ENCODE results near the gene ROPN1L.

DNA sequence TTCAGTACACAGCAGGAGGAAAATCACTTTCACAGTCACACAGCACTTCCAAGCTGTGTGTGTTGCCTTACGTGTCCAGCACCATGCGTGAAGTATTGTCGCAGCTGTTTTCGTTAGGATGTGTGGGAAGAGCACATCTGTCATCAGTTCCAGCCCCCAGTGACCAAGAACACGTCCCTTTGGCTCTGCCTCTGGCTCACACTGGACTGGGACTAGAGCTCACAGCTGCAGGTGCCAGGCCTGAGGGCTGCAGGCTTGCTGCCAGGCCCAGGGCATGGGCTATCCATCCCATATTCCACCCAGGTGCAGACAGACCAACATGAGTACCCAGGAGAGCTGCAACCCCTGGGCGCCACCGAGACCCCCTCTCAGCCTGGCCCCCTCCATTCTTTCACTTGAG, 61.6 kb downstream of the ROPN1L start:
- TF ChIP-seq, protein P1, sequence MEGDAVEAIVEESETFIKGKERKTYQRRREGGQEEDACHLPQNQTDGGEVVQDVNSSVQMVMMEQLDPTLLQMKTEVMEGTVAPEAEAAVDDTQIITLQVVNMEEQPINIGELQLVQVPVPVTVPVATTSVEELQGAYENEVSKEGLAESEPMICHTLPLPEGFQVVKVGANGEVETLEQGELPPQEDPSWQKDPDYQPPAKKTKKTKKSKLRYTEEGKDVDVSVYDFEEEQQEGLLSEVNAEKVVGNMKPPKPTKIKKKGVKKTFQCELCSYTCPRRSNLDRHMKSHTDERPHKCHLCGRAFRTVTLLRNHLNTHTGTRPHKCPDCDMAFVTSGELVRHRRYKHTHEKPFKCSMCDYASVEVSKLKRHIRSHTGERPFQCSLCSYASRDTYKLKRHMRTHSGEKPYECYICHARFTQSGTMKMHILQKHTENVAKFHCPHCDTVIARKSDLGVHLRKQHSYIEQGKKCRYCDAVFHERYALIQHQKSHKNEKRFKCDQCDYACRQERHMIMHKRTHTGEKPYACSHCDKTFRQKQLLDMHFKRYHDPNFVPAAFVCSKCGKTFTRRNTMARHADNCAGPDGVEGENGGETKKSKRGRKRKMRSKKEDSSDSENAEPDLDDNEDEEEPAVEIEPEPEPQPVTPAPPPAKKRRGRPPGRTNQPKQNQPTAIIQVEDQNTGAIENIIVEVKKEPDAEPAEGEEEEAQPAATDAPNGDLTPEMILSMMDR (IDR thresholded peaks at IDR 0.05; ENCODE audit: poor library complexity, severe bottlenecking), result no peak
- no peak for TF ChIP-seq EZH2 (IDR thresholded peaks at IDR 0.05; ENCODE audit: borderline replicate concordance, insufficient read depth, low read length, poor library complexity, severe bottlenecking)
- TF ChIP-seq POLR2AphosphoS5 (IDR thresholded peaks at IDR 0.05), result no peak
- TF ChIP-seq SMC3 (conservative IDR thresholded peaks at IDR 0.05; ENCODE audit: poor library complexity), result no peak
- no peak for TF ChIP-seq TAF1 (IDR thresholded peaks at IDR 0.05; ENCODE audit: low read depth)
- TF ChIP-seq, protein P2, sequence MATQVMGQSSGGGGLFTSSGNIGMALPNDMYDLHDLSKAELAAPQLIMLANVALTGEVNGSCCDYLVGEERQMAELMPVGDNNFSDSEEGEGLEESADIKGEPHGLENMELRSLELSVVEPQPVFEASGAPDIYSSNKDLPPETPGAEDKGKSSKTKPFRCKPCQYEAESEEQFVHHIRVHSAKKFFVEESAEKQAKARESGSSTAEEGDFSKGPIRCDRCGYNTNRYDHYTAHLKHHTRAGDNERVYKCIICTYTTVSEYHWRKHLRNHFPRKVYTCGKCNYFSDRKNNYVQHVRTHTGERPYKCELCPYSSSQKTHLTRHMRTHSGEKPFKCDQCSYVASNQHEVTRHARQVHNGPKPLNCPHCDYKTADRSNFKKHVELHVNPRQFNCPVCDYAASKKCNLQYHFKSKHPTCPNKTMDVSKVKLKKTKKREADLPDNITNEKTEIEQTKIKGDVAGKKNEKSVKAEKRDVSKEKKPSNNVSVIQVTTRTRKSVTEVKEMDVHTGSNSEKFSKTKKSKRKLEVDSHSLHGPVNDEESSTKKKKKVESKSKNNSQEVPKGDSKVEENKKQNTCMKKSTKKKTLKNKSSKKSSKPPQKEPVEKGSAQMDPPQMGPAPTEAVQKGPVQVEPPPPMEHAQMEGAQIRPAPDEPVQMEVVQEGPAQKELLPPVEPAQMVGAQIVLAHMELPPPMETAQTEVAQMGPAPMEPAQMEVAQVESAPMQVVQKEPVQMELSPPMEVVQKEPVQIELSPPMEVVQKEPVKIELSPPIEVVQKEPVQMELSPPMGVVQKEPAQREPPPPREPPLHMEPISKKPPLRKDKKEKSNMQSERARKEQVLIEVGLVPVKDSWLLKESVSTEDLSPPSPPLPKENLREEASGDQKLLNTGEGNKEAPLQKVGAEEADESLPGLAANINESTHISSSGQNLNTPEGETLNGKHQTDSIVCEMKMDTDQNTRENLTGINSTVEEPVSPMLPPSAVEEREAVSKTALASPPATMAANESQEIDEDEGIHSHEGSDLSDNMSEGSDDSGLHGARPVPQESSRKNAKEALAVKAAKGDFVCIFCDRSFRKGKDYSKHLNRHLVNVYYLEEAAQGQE (IDR thresholded peaks at IDR 0.05; ENCODE audit: borderline replicate concordance), result no peak
- no peak for TF ChIP-seq RAD21 (conservative IDR thresholded peaks at IDR 0.05)
